Esophagus mucosa (tissue), 1 donor: ENCODE data around the gene VOPP1. TPM values are rescaled to one million over a fixed set of nuclear protein-coding genes. Genes with fewer than 3 reads are reported as not detected.

Experiments used
- ATAC-seq: fragments of 200-7000 bp; cut with Tn5 transposase; one replicate; pipeline ENCODE4 v1.9.1; 2020
- total RNA-seq: library from RNA; stranded (reverse); gene quantifications from one replicate; pipeline ENCODE4 v1.2.4, GENCODE V29; 2023
- donor health status: DM: yes; HTN: yes; CAD: no.

Gene VOPP1
- total RNA-seq, 1 donor from 2014 or later, result 11.1 TPM

- ATAC-seq, result no peak
These were observed 107.9 kb downstream of the VOPP1 start for GRCh38 chr7:55464422-55464821.

GRCh38 chr7:55463686-55464262 is 108.5 kb downstream of the VOPP1 start:
- ATAC-seq, result no peak

GRCh38 chr7:55458351-55458750 is 114.0 kb downstream of the VOPP1 start:
- no peak for ATAC-seq

GRCh38 chr7:55457801-55458200 is 114.5 kb downstream of the VOPP1 start:
- no peak for ATAC-seq

- ATAC-seq, result no peak
These were observed 119.3 kb downstream of the VOPP1 start for GRCh38 chr7:55452971-55453370.

GRCh38 chr7:55449992-55450535 is 122.2 kb downstream of the VOPP1 start:
- no peak for ATAC-seq

GRCh38 chr7:55449205-55449991 is 122.9 kb downstream of the VOPP1 start:
- ATAC-seq, result no peak

- no peak for ATAC-seq
These were observed 123.8 kb downstream of the VOPP1 start for GRCh38 chr7:55448526-55448925.

GRCh38 chr7:55444786-55445185 is 127.5 kb downstream of the VOPP1 start:
- no peak for ATAC-seq

GRCh38 chr7:55441774-55442522 is 130.4 kb downstream of the VOPP1 start:
- ATAC-seq, result no peak

- no peak for ATAC-seq
These were observed 131.3 kb downstream of the VOPP1 start for GRCh38 chr7:55441002-55441401.

GRCh38 chr7:55440040-55440690 is 132.1 kb downstream of the VOPP1 start:
- no peak for ATAC-seq

GRCh38 chr7:55439627-55440026 is 132.7 kb downstream of the VOPP1 start:
- no peak for ATAC-seq

GRCh38 chr7:55438757-55439525 is 133.4 kb downstream of the VOPP1 start:
- ATAC-seq, result no peak

GRCh38 chr7:55438085-55438756 is 134.1 kb downstream of the VOPP1 start:
- no peak for ATAC-seq

GRCh38 chr7:55437375-55437774 is 134.9 kb downstream of the VOPP1 start:
- ATAC-seq, result no peak

GRCh38 chr7:55436457-55436856 is 135.8 kb downstream of the VOPP1 start:
- no peak for ATAC-seq

- no peak for ATAC-seq
These were observed 136.8 kb downstream of the VOPP1 start for GRCh38 chr7:55435466-55435865.

GRCh38 chr7:55432939-55433784 is 139.1 kb downstream of the VOPP1 start:
- ATAC-seq, result peak; percentile 74

GRCh38 chr7:55432506-55432905 is 139.8 kb downstream of the VOPP1 start:
- no peak for ATAC-seq
